ENCODE data around the gene LTB4R. TPM values are rescaled to one million over a fixed set of nuclear protein-coding genes. Genes with fewer than 3 reads are reported as not detected.

Gene LTB4R
- total RNA-seq, 1 donor from 2014 or later: 5.3 TPM

GRCh38 chr14:24356208-24356607 is 44.9 kb downstream of the LTB4R start:
- DNase-seq (ENCODE audit: low read depth, low spot score): no peak
- Mint-ChIP-seq H3K27me3 (ENCODE audit: low read depth) (peaks cover 66% of the 10 kb centered on the region), H3K4me3 (no peak overlapping the region), H3K9me3 (no peaks in the 10 kb centered on the region), H3K27ac (ENCODE audit: unreplicated experiment) (no peak overlapping the region), H3K4me1 (no peaks in the 10 kb centered on the region), H3K36me3 (ENCODE audit: low read depth) (no peaks in the 10 kb centered on the region)
- TF ChIP-seq CTCF (conservative IDR thresholded peaks at IDR 0.05): no peak

- Mint-ChIP-seq H3K4me1 (no peaks in the 10 kb centered on the region), H3K9me3 (no peaks in the 10 kb centered on the region), H3K27ac (ENCODE audit: unreplicated experiment) (no peak overlapping the region), H3K36me3 (ENCODE audit: low read depth) (no peaks in the 10 kb centered on the region), H3K27me3 (ENCODE audit: low read depth) (peaks cover 58% of the 10 kb centered on the region), H3K4me3 (no peak overlapping the region)
- TF ChIP-seq CTCF (conservative IDR thresholded peaks at IDR 0.05): no peak
- no peak for DNase-seq (ENCODE audit: low read depth, low spot score)
Measured at GRCh38 chr14:24360281-24360680, 49.0 kb downstream of the LTB4R start.

GRCh38 chr14:24361326-24361725 is 50.0 kb downstream of the LTB4R start:
- no peak for DNase-seq (ENCODE audit: low read depth, low spot score)
- H3K27me3 Mint-ChIP-seq (ENCODE audit: low read depth): peaks cover 61% of the 10 kb centered on the region
- H3K27ac Mint-ChIP-seq (ENCODE audit: unreplicated experiment): no peak overlapping the region
- H3K9me3 Mint-ChIP-seq: no peaks in the 10 kb centered on the region
- no peak overlapping the region for H3K4me3 Mint-ChIP-seq
- H3K36me3 Mint-ChIP-seq (ENCODE audit: low read depth): no peaks in the 10 kb centered on the region
- no peak for TF ChIP-seq CTCF (conservative IDR thresholded peaks at IDR 0.05)
- H3K4me1 Mint-ChIP-seq: peaks cover 9% of the 10 kb centered on the region

DNA sequence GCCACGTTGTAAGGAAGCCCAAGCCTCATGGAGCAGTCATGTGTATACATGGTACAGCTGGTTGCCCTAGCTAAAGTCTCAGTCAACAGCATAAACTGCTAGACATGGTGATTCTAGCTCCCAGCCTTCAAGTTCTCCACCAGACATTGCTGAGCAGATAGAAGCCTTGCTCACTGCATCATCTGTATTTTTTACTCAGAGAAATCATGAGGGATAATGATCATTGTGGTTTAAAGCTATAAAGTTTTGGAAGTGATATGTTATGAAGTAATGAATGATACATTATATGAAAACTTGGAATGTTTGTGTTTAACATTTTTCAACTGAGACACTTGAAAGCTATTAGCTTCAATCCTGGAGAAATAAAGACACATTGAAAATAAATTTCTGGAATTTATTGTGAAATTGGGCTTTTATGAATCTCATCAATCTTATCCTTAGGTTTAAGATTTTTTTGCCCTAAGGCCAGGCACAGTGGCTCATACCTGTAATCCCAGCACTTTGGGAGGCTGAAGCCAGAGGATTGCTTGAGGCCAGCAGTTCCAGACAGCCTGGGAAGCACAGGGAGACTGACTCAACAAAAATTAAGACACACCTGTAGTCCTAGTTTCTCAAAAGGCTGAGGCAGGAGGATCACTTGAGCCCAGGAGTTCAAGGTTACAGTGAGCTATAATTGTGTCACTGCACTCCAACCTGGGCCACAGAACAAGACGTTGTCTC is 51.1 kb downstream of the LTB4R start:
- Mint-ChIP-seq H3K36me3 (ENCODE audit: low read depth) (no peaks in the 10 kb centered on the region), H3K4me1 (peaks cover 16% of the 10 kb centered on the region), H3K27ac (ENCODE audit: unreplicated experiment) (no peak overlapping the region), H3K9me3 (no peaks in the 10 kb centered on the region), H3K4me3 (no peak overlapping the region), H3K27me3 (ENCODE audit: low read depth) (peaks cover 65% of the 10 kb centered on the region)
- no peak for DNase-seq (ENCODE audit: low read depth, low spot score)
- TF ChIP-seq CTCF (conservative IDR thresholded peaks at IDR 0.05): no peak

- no peak for TF ChIP-seq CTCF (conservative IDR thresholded peaks at IDR 0.05)
- Mint-ChIP-seq H3K36me3 (ENCODE audit: low read depth) (no peaks in the 10 kb centered on the region), H3K27me3 (ENCODE audit: low read depth) (peaks cover 59% of the 10 kb centered on the region), H3K9me3 (no peaks in the 10 kb centered on the region), H3K4me3 (no peak overlapping the region), H3K27ac (ENCODE audit: unreplicated experiment) (no peak overlapping the region), H3K4me1 (peaks cover 23% of the 10 kb centered on the region)
- no peak for DNase-seq (ENCODE audit: low read depth, low spot score)
Measured at GRCh38 chr14:24363401-24363800, 52.1 kb downstream of the LTB4R start.
